HEK293 (cell line): ENCODE measurements around the gene RBM19.

ENCODE experiments used
- CTCF ChIA-PET: fragments of 350-600 bp; formaldehyde crosslinking; extraction: SDS; loops from one replicate; lab custom pipeline; 2021; ENCODE audit warnings: antibody characterized with exemption; lab: Yijun Ruan, JAX
- POLR2A ChIA-PET: fragments of 300-600 bp; formaldehyde crosslinking; extraction: SDS; loops from one replicate; lab custom pipeline; 2020; ENCODE audit warnings: antibody characterized with exemption, inconsistent platforms; lab: Yijun Ruan, JAX
- H3K27ac ChIP-seq: fragments of 200-500 bp; sonication (Bioruptor generic); 2 replicates; pipeline ENCODE4 v1.5.1; 2014; ENCODE audit warnings: low read depth, low read length, control low read depth, inconsistent platforms; ENCODE audit errors: extremely low read depth
- H3K36me3 ChIP-seq, 2 experiments: fragments of 200-500 bp in 1 of 2; sonication (Bioruptor generic) in 1 of 2; 1 replicate in 1 of 2; 2 replicates in 1 of 2; pipeline ENCODE4 v1.5.1; 2014 to 2017; ENCODE audit warnings: inconsistent platforms in 2 of 2, low read length in 2 of 2; ENCODE audit not compliant: control insufficient read depth in 2 of 2, insufficient read depth in 1 of 2
- H3K4me1 ChIP-seq: fragments of 200-500 bp; sonication (Bioruptor generic); 2 replicates; pipeline ENCODE4 v1.5.1; 2014; ENCODE audit warnings: mild to moderate bottlenecking, low read length, inconsistent platforms; ENCODE audit not compliant: control insufficient read depth, insufficient read depth
- H3K4me3 ChIP-seq: 2 replicates; pipeline ENCODE4 v1.5.1; 2011; ENCODE audit warnings: low read depth, mild to moderate bottlenecking, control low read depth, low read length, moderate library complexity
- H3K9me3 ChIP-seq: fragments of 200-500 bp; sonication (Bioruptor generic); 2 replicates; pipeline ENCODE4 v1.5.1; 2014; ENCODE audit warnings: low read depth, low read length, inconsistent platforms; ENCODE audit not compliant: control insufficient read depth, insufficient read depth
- GLIS1 ChIP-seq: fragments of 450-650 bp; formaldehyde crosslinking; IDR thresholded peaks from 2 replicates; pipeline ENCODE4 v1.5.1; 2016; ENCODE audit warnings: missing biosample characterization, missing genetic modification characterization
- GLIS2 ChIP-seq: fragments of 450-650 bp; formaldehyde crosslinking; IDR thresholded peaks from 2 replicates; pipeline ENCODE4 v1.5.1; 2016; ENCODE audit warnings: missing biosample characterization, missing genetic modification characterization
- HOXA7 ChIP-seq: sonication (generic); formaldehyde crosslinking; IDR thresholded peaks from 2 replicates; pipeline ENCODE4 v1.8.1; 2022; ENCODE audit warnings: missing genetic modification reagents, borderline replicate concordance
- SP2 ChIP-seq: fragments of 450-650 bp; formaldehyde crosslinking; IDR thresholded peaks from 2 replicates; pipeline ENCODE4 v1.5.1; 2016; ENCODE audit warnings: missing biosample characterization, missing genetic modification characterization
- ZBTB44 ChIP-seq: fragments of 450-650 bp; IDR thresholded peaks from 2 replicates; pipeline ENCODE4 v1.5.1; 2018; ENCODE audit warnings: missing biosample characterization, mild to moderate bottlenecking, missing genetic modification characterization
- ZBTB8A ChIP-seq: fragments of 450-650 bp; formaldehyde crosslinking; IDR thresholded peaks from 2 replicates; pipeline ENCODE4 v1.5.1; 2016; ENCODE audit warnings: missing biosample characterization, missing genetic modification characterization
- ZFP3 ChIP-seq: fragments of 450-650 bp; formaldehyde crosslinking; IDR thresholded peaks from 2 replicates; pipeline ENCODE4 v1.5.1; 2016; ENCODE audit warnings: low read depth, missing biosample characterization, missing genetic modification characterization
- ZNF175 ChIP-seq: fragments of 450-650 bp; formaldehyde crosslinking; IDR thresholded peaks from 2 replicates; pipeline ENCODE4 v1.5.1; 2016; ENCODE audit warnings: missing biosample characterization, missing genetic modification characterization
- ZNF48 ChIP-seq: fragments of 450-650 bp; formaldehyde crosslinking; IDR thresholded peaks from 2 replicates; pipeline ENCODE4 v1.5.1; 2016; ENCODE audit warnings: missing biosample characterization, missing genetic modification characterization
- ZNF501 ChIP-seq: fragments of 450-650 bp; formaldehyde crosslinking; IDR thresholded peaks from 2 replicates; pipeline ENCODE4 v1.5.1; 2016; ENCODE audit warnings: missing biosample characterization, missing genetic modification characterization
- ZNF549 ChIP-seq: fragments of 450-650 bp; IDR thresholded peaks from 2 replicates; pipeline ENCODE4 v1.5.1; 2018; ENCODE audit warnings: missing biosample characterization, missing genetic modification characterization, mild to moderate bottlenecking, inconsistent platforms, moderate library complexity
- ZNF623 ChIP-seq: fragments of 450-650 bp; formaldehyde crosslinking; IDR thresholded peaks from 2 replicates; pipeline ENCODE4 v1.5.1; 2016; ENCODE audit warnings: missing biosample characterization, missing genetic modification characterization
- ZNF624 ChIP-seq: fragments of 450-650 bp; formaldehyde crosslinking; IDR thresholded peaks from 2 replicates; pipeline ENCODE4 v1.5.1; 2017; ENCODE audit warnings: missing biosample characterization, missing genetic modification characterization
- ZNF785 ChIP-seq: fragments of 450-650 bp; formaldehyde crosslinking; IDR thresholded peaks from 2 replicates; pipeline ENCODE4 v1.5.1; 2016; ENCODE audit warnings: missing biosample characterization, missing genetic modification characterization
- ZSCAN5A ChIP-seq: fragments of 450-650 bp; formaldehyde crosslinking; IDR thresholded peaks from 2 replicates; pipeline ENCODE4 v1.5.1; 2016; ENCODE audit warnings: missing biosample characterization, missing genetic modification characterization
- TF ChIP-seq, protein P1 (sequence below): fragments of 450-650 bp; formaldehyde crosslinking; IDR thresholded peaks from 2 replicates; pipeline ENCODE4 v1.5.1; 2017; ENCODE audit warnings: missing biosample characterization, missing genetic modification characterization
- TF ChIP-seq, protein P2 (sequence below): fragments of 450-650 bp; formaldehyde crosslinking; IDR thresholded peaks from 2 replicates; pipeline ENCODE4 v1.5.1; 2016; ENCODE audit warnings: missing biosample characterization, missing genetic modification characterization

RBM19 gene

GRCh38 chr12:113870890-113871289, 95.2 kb downstream of the RBM19 start:
- TF ChIP-seq HOXA7 (CRISPR knock-in tag) (no peak), ZNF623 (tag by site-specific recombination) (no peak), ZNF549 (tag by site-specific recombination) (no peak), ZBTB8A (tag by site-specific recombination) (no peak), ZNF501 (no peak)
- TF ChIP-seq, protein P1, sequence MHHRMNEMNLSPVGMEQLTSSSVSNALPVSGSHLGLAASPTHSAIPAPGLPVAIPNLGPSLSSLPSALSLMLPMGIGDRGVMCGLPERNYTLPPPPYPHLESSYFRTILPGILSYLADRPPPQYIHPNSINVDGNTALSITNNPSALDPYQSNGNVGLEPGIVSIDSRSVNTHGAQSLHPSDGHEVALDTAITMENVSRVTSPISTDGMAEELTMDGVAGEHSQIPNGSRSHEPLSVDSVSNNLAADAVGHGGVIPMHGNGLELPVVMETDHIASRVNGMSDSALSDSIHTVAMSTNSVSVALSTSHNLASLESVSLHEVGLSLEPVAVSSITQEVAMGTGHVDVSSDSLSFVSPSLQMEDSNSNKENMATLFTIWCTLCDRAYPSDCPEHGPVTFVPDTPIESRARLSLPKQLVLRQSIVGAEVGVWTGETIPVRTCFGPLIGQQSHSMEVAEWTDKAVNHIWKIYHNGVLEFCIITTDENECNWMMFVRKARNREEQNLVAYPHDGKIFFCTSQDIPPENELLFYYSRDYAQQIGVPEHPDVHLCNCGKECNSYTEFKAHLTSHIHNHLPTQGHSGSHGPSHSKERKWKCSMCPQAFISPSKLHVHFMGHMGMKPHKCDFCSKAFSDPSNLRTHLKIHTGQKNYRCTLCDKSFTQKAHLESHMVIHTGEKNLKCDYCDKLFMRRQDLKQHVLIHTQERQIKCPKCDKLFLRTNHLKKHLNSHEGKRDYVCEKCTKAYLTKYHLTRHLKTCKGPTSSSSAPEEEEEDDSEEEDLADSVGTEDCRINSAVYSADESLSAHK, result no peak
- CTCF ChIA-PET, result no interaction called here
- POLR2A ChIA-PET, result no interaction called here

GRCh38 chr12:113870035-113870434, 96.1 kb downstream of the RBM19 start:
- peaks cover 0 to 6% of the 10 kb centered on the region in 2 experiments; a peak in 1 of 3 replicates for H3K36me3 ChIP-seq
- no peaks in the 10 kb centered on the region for H3K4me1 ChIP-seq
- no peak overlapping the region for H3K4me3 ChIP-seq
- no peaks in the 10 kb centered on the region for H3K9me3 ChIP-seq
- H3K27ac ChIP-seq, result no peak overlapping the region
- POLR2A ChIA-PET, result no interaction called here
- TF ChIP-seq SP2 (tag by site-specific recombination), result no peak
- TF ChIP-seq ZNF785 (tag by site-specific recombination), result no peak
- no peak for TF ChIP-seq ZFP3 (tag by site-specific recombination)
- no peak for TF ChIP-seq ZNF624 (tag by site-specific recombination)
- no peak for TF ChIP-seq GLIS1 (tag by site-specific recombination)
- TF ChIP-seq, protein P2, sequence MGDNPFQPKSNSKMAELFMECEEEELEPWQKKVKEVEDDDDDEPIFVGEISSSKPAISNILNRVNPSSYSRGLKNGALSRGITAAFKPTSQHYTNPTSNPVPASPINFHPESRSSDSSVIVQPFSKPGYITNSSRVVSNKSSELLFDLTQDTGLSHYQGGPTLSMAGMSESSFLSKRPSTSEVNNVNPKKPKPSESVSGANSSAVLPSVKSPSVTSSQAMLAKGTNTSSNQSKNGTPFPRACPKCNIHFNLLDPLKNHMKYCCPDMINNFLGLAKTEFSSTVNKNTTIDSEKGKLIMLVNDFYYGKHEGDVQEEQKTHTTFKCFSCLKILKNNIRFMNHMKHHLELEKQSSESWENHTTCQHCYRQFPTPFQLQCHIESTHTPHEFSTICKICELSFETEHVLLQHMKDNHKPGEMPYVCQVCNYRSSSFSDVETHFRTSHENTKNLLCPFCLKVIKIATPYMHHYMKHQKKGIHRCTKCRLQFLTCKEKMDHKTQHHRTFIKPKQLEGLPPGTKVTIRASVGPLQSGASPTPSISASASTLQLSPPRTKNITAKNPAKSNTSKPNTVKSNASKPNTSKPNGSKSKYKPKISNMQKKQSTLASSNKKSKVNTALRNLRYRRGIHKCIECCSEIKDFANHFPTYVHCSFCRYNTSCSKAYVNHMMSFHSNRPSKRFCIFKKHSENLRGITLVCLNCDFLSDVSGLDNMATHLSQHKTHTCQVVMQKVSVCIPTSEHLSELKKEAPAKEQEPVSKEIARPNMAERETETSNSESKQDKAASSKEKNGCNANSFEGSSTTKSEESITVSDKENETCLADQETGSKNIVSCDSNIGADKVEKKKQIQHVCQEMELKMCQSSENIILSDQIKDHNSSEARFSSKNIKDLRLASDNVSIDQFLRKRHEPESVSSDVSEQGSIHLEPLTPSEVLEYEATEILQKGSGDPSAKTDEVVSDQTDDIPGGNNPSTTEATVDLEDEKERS (tag by site-specific recombination), result no peak
- no peak for TF ChIP-seq ZBTB44 (tag by site-specific recombination)
- no peak for TF ChIP-seq ZNF175 (tag by site-specific recombination)
- no peak for TF ChIP-seq GLIS2
- TF ChIP-seq ZNF48, result no peak
- no peak for TF ChIP-seq ZSCAN5A (tag by site-specific recombination)
- TF ChIP-seq, all 188 proteins: peak for 0
- CTCF ChIA-PET, result no interaction called here

More at GRCh38 chr12:113870890-113871289, 95.2 kb downstream of the RBM19 start:
- no peaks in the 10 kb centered on the region for H3K4me1 ChIP-seq
- no peak overlapping the region for H3K4me3 ChIP-seq
- H3K9me3 ChIP-seq, result no peaks in the 10 kb centered on the region
- peaks cover 0 to 6% of the 10 kb centered on the region in 2 experiments; a peak in 1 of 3 replicates for H3K36me3 ChIP-seq
- H3K27ac ChIP-seq, result no peak overlapping the region
